GM18508 (cell line): ENCODE data around the gene PRPF6.

ENCODE experiments used
- ATAC-seq: cut with Tn5 transposase; IDR thresholded peaks from one replicate; pipeline ENCODE4 v1.9.1; 2021; ENCODE audit warnings: moderate number of reproducible peaks; ENCODE audit not compliant: insufficient read depth, unreplicated experiment

The PRPF6 gene

GRCh38 chr20:63980806-63981728, at the start of gene PRPF6:
TSS of gene PRPF6 (plus strand) at chr20:63981132. CDS start at chr20:63981246, 114 bp downstream.
- ATAC-seq, result peak; percentile 42

- no peak for ATAC-seq
Measured at GRCh38 chr20:63931735-63932134, 49.2 kb upstream of the PRPF6 start.

- ATAC-seq, result no peak
Measured at GRCh38 chr20:63932606-63933160, 48.2 kb upstream of the PRPF6 start.

GRCh38 chr20:63933646-63934045, 47.3 kb upstream of the PRPF6 start:
- no peak for ATAC-seq

- no peak for ATAC-seq
Measured at GRCh38 chr20:63934271-63935068, 46.5 kb upstream of the PRPF6 start.

GRCh38 chr20:63935447-63935846, 45.5 kb upstream of the PRPF6 start:
- ATAC-seq, result no peak

GRCh38 chr20:63937596-63937995, 43.3 kb upstream of the PRPF6 start:
- ATAC-seq, result no peak

- ATAC-seq, result no peak
Measured at GRCh38 chr20:63939061-63939935, 41.6 kb upstream of the PRPF6 start.

- ATAC-seq, result no peak
Measured at GRCh38 chr20:63940071-63940471, 40.9 kb upstream of the PRPF6 start.

- ATAC-seq, result no peak
Measured at GRCh38 chr20:63940472-63941266, 40.3 kb upstream of the PRPF6 start.

- no peak for ATAC-seq
Measured at GRCh38 chr20:63941282-63942081, 39.5 kb upstream of the PRPF6 start.

GRCh38 chr20:63942250-63942951, 38.5 kb upstream of the PRPF6 start:
- ATAC-seq, result no peak

GRCh38 chr20:63942969-63943807, 37.7 kb upstream of the PRPF6 start:
- ATAC-seq, result no peak

GRCh38 chr20:63943808-63944077, 37.2 kb upstream of the PRPF6 start:
- ATAC-seq, result no peak

GRCh38 chr20:63944078-63944941, 36.6 kb upstream of the PRPF6 start:
- no peak for ATAC-seq

- ATAC-seq, result no peak
Measured at GRCh38 chr20:63945031-63945658, 35.8 kb upstream of the PRPF6 start.
